PC-3 (cell line): Measurements from ENCODE around the gene PARP16.

Experiments
- CTCF ChIP-seq: fragments of 300-600 bp; sonication (generic); conservative IDR thresholded peaks from 2 replicates; pipeline ENCODE4 v1.5.1; 2017; ENCODE audit warnings: antibody characterized with exemption, low read depth, mild to moderate bottlenecking, low read length
- EZH2 ChIP-seq: fragments of 300-600 bp; sonication (generic); IDR thresholded peaks from one replicate; pipeline ENCODE4 v1.6.1; 2017; ENCODE audit warnings: antibody characterized with exemption, mild to moderate bottlenecking, low read length; ENCODE audit not compliant: unreplicated experiment
- EZH2phosphoT487 ChIP-seq: fragments of 300-600 bp; sonication (generic); IDR thresholded peaks from 2 replicates; pipeline ENCODE4 v1.6.1; 2018; ENCODE audit warnings: mild to moderate bottlenecking, antibody characterized with exemption, low read length, borderline replicate concordance

- TF ChIP-seq CTCF: no peak
- TF ChIP-seq EZH2: no peak
- no peak for TF ChIP-seq EZH2phosphoT487
These were observed 62.7 kb downstream of the PARP16 start for GRCh38 chr15:65223996-65224395.
